ENCODE data around the gene KCNH2. TPM values are rescaled to one million over a fixed set of nuclear protein-coding genes. Genes with fewer than 3 reads are reported as not detected.

Gene KCNH2
- total and polyA plus RNA-seq, 10 donors = 0.67 to 5.1 (median 2.3) TPM

GRCh38 chr7:151015967-151016366 lies 37.8 kb upstream of the KCNH2 start:
- H3K4me3 ChIP-seq = no peak overlapping the region
- H3K27ac ChIP-seq = peak overlapping the region in 2 of 8 donors; percentile 79 to 85
- peak; percentile 75 to 83 (median 77) for TF ChIP-seq POLR2AphosphoS5 (IDR thresholded peaks at IDR 0.05)
- no peak for TF ChIP-seq POLR2A (IDR thresholded peaks at IDR 0.05)
- 66 to 90% (median 72%) methylated on average over 5 of the region's 5 CpGs for WGBS, 5 donors
- no peaks in the 10 kb centered on the region for H3K9me3 ChIP-seq
- peaks cover 0 to 57% (median 25%) of the 10 kb centered on the region in 7 donors for H3K27me3 ChIP-seq (replicated peaks in 1 of 7)
- DNase-seq = no peak
- peaks cover 41 to 87% (median 68%) of the 10 kb centered on the region in 6 donors for H3K4me1 ChIP-seq
- peaks cover 0 to 38% (median 0%) of the 10 kb centered on the region in 6 donors for H3K36me3 ChIP-seq
- intact Hi-C loops (cut with DNase I; ENCODE audit: low total_unique reads) = no loop called here

DNA sequence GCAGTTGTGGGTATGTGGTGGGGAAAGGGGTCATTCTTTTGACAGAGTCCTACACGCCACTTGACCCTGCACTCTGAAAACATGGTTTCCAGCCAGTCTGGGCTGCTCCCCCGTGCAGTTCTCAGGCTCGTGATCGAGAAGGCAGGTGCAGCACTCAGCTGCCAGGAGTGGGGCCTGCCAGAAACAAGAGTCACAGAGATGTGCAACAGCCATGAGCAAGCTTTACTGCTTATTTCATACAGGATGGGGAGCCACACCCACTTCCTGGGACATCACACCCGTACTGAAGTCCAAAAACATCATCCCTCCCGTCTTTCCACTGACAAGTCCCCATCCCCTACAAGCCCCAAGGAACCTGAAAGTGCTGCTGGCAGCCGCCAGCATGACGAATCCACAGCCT lies 36.8 kb upstream of the KCNH2 start:
- Histone ChIP-seq H3K27ac (peak overlapping the region in 4 of 8 donors; percentile 9 to 85 (median 78)), H3K27me3 (replicated peaks in 1 of 7) (peaks cover 0 to 55% (median 20%) of the 10 kb centered on the region in 7 donors), H3K4me1 (peaks cover 51 to 97% (median 78%) of the 10 kb centered on the region in 6 donors), H3K9me3 (no peaks in the 10 kb centered on the region), H3K4me3 (no peak overlapping the region), H3K36me3 (peaks cover 0 to 41% (median 0%) of the 10 kb centered on the region in 6 donors)
- DNase-seq = no peak
- 53 to 73% (median 69%) methylated on average over 8 of the region's 8 CpGs for WGBS, 5 donors
- TF ChIP-seq POLR2AphosphoS5 (IDR thresholded peaks at IDR 0.05) (peak in 1 of 3 donors; percentile 24), POLR2A (IDR thresholded peaks at IDR 0.05) (no peak)
- intact Hi-C loops (cut with DNase I; ENCODE audit: low total_unique reads) = no loop called here

DNA sequence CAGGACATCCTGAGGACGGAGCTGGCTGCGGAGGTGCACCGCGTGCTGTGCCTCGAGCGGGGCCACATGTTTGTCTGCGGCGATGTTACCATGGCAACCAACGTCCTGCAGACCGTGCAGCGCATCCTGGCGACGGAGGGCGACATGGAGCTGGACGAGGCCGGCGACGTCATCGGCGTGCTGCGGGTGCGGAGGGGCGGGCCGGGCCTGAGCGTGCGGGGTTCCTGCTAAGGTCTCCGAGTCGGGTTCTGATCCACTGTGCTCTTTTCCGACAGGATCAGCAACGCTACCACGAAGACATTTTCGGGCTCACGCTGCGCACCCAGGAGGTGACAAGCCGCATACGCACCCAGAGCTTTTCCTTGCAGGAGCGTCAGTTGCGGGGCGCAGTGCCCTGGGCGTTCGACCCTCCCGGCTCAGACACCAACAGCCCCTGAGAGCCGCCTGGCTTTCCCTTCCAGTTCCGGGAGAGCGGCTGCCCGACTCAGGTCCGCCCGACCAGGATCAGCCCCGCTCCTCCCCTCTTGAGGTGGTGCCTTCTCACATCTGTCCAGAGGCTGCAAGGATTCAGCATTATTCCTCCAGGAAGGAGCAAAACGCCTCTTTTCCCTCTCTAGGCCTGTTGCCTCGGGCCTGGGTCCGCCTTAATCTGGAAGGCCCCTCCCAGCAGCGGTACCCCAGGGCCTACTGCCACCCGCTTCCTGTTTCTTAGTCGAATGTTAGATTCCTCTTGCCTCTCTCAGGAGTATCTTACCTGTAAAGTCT lies 35.8 kb upstream of the KCNH2 start:
- TF ChIP-seq, protein P1, sequence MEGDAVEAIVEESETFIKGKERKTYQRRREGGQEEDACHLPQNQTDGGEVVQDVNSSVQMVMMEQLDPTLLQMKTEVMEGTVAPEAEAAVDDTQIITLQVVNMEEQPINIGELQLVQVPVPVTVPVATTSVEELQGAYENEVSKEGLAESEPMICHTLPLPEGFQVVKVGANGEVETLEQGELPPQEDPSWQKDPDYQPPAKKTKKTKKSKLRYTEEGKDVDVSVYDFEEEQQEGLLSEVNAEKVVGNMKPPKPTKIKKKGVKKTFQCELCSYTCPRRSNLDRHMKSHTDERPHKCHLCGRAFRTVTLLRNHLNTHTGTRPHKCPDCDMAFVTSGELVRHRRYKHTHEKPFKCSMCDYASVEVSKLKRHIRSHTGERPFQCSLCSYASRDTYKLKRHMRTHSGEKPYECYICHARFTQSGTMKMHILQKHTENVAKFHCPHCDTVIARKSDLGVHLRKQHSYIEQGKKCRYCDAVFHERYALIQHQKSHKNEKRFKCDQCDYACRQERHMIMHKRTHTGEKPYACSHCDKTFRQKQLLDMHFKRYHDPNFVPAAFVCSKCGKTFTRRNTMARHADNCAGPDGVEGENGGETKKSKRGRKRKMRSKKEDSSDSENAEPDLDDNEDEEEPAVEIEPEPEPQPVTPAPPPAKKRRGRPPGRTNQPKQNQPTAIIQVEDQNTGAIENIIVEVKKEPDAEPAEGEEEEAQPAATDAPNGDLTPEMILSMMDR (IDR thresholded peaks at IDR 0.05 in 8 of 11, conservative IDR thresholded peaks at IDR 0.05 in 3 of 11) = peak in 2 of 11 experiments; percentile 14 to 19
- TF ChIP-seq POLR2A (IDR thresholded peaks at IDR 0.05) (no peak), POLR2AphosphoS5 (IDR thresholded peaks at IDR 0.05) (peak; percentile 75 to 85 (median 79))
- peaks cover 0 to 48% (median 10%) of the 10 kb centered on the region in 7 donors for H3K27me3 ChIP-seq (replicated peaks in 1 of 7)
- intact Hi-C loops (cut with DNase I; ENCODE audit: low total_unique reads) = no loop called here
- 14 to 27% (median 21%) methylated on average over 22 to 55 of the region's 55 CpGs for WGBS, 5 donors
- DNase-seq = peak; percentile 94
- H3K27ac ChIP-seq = peak overlapping the region; percentile 36 to 85 (median 77)
- H3K4me3 ChIP-seq = peak overlapping the region; percentile 16 to 68 (median 38)
- H3K4me1 ChIP-seq = peaks cover 54 to 100% (median 82%) of the 10 kb centered on the region in 6 donors
- H3K36me3 ChIP-seq = peaks cover 0 to 51% (median 0%) of the 10 kb centered on the region in 6 donors
- no peaks in the 10 kb centered on the region for H3K9me3 ChIP-seq

GRCh38 chr7:151013356-151013732 lies 35.2 kb upstream of the KCNH2 start:
- TF ChIP-seq POLR2A (IDR thresholded peaks at IDR 0.05) = no peak
- TF ChIP-seq, protein P1 (IDR thresholded peaks at IDR 0.05 in 8 of 11, conservative IDR thresholded peaks at IDR 0.05 in 3 of 11) = no peak
- no peak for TF ChIP-seq POLR2AphosphoS5 (IDR thresholded peaks at IDR 0.05)
- Histone ChIP-seq H3K27ac (peak overlapping the region in 6 of 8 donors; percentile 46 to 85 (median 78)), H3K4me3 (peak overlapping the region in 7 of 8 donors; percentile 32 to 68 (median 39)), H3K9me3 (no peaks in the 10 kb centered on the region), H3K27me3 (replicated peaks in 1 of 7) (peaks cover 0 to 48% (median 4%) of the 10 kb centered on the region in 7 donors), H3K36me3 (peaks cover 0 to 55% (median 0%) of the 10 kb centered on the region in 6 donors), H3K4me1 (peaks cover 56 to 100% (median 82%) of the 10 kb centered on the region in 6 donors)
- intact Hi-C loops (cut with DNase I; ENCODE audit: low total_unique reads) = no loop called here
- WGBS, 5 donors = 17 to 35% (median 27%) methylated on average over 11 to 26 of the region's 26 CpGs
- DNase-seq = no peak

DNA sequence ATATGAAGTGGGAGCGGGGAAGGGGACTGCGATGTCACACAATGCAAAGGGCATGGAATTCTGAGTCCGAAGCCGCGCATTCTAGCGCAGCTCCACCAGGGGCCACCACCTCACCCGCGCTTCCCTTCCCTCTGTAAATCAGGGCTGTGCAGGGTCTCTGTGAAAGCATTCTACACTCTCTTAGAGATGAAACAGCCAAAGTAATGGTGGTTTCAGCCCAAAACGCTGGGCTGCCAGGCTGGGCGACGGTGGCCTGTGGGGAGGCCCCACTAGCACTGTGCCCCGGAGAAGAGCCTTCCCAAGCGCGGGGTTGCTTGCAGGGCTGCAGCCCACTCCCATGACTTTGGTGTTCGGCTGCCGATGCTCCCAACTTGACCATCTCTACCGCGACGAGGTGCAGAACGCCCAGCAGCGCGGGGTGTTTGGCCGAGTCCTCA lies 34.8 kb upstream of the KCNH2 start:
- Histone ChIP-seq H3K4me1 (peaks cover 56 to 100% (median 82%) of the 10 kb centered on the region in 6 donors), H3K9me3 (no peaks in the 10 kb centered on the region), H3K27me3 (replicated peaks in 1 of 7) (peaks cover 0 to 46% (median under 1%) of the 10 kb centered on the region in 7 donors), H3K27ac (peak overlapping the region in 7 of 8 donors; percentile 0 to 85 (median 77)), H3K36me3 (peaks cover 0 to 55% (median 0%) of the 10 kb centered on the region in 6 donors), H3K4me3 (peak overlapping the region in 4 of 8 donors; percentile 37 to 68 (median 41))
- 38 to 59% (median 43%) methylated on average over 19 to 23 of the region's 23 CpGs for WGBS, 5 donors
- intact Hi-C loops (cut with DNase I; ENCODE audit: low total_unique reads) = no loop called here
- DNase-seq = no peak
- TF ChIP-seq POLR2AphosphoS5 (IDR thresholded peaks at IDR 0.05) (peak in 2 of 3 donors; percentile 1 to 6), POLR2A (IDR thresholded peaks at IDR 0.05) (no peak)
- TF ChIP-seq, protein P1 (IDR thresholded peaks at IDR 0.05 in 8 of 11, conservative IDR thresholded peaks at IDR 0.05 in 3 of 11) = peak in 5 of 11 experiments; percentile 23 to 37 (median 25)
